ENCODE measurements around the gene RBFOX2. TPM values are rescaled to one million over a fixed set of nuclear protein-coding genes. Genes with fewer than 3 reads are reported as not detected.

Gene RBFOX2
- total RNA-seq, 4 donors from 2014 or later, result 103 to 139 (median 108) TPM

GRCh38 chr22:35872451-35872850, 156.2 kb downstream of the RBFOX2 start:
- no peak for TF ChIP-seq CTCF (IDR thresholded peaks at IDR 0.05)
- TF ChIP-seq POLR2A (IDR thresholded peaks at IDR 0.05), result no peak
- Histone ChIP-seq H3K4me1 (peaks cover 16 to 27% of the 10 kb centered on the region in 2 donors), H3K9me3 (no peaks in the 10 kb centered on the region), H3K27ac (no peak overlapping the region), H3K36me3 (no peaks in the 10 kb centered on the region), H3K27me3 (no peaks in the 10 kb centered on the region), H3K4me3 (replicated peaks in 1 of 3) (no peak overlapping the region)
- no peak for DNase-seq
- intact Hi-C loops (cut with DNase I), result no loop called here
- 91 to 94% methylated on average over 13 of the region's 13 CpGs for WGBS, 2 donors

- H3K4me3 ChIP-seq (replicated peaks in 1 of 3), result no peak overlapping the region
- DNase-seq, result no peak
- no peak overlapping the region for H3K27ac ChIP-seq
- H3K27me3 ChIP-seq, result no peaks in the 10 kb centered on the region
- peaks cover 16 to 27% of the 10 kb centered on the region in 2 donors for H3K4me1 ChIP-seq
- no peaks in the 10 kb centered on the region for H3K36me3 ChIP-seq
- no peaks in the 10 kb centered on the region for H3K9me3 ChIP-seq
- WGBS, 2 donors, result 87% methylated on average over 3 of the region's 3 CpGs
- intact Hi-C loops (cut with DNase I), result no loop called here
- TF ChIP-seq CTCF (IDR thresholded peaks at IDR 0.05) (no peak), POLR2A (IDR thresholded peaks at IDR 0.05) (no peak)
Observed at GRCh38 chr22:35870517-35871293, 157.9 kb downstream of the RBFOX2 start.

- 90 to 96% methylated on average over 5 of the region's 5 CpGs for WGBS, 2 donors
- H3K27me3 ChIP-seq, result no peaks in the 10 kb centered on the region
- H3K36me3 ChIP-seq, result no peaks in the 10 kb centered on the region
- H3K9me3 ChIP-seq, result no peaks in the 10 kb centered on the region
- TF ChIP-seq CTCF (IDR thresholded peaks at IDR 0.05), result no peak
- TF ChIP-seq POLR2A (IDR thresholded peaks at IDR 0.05), result no peak
- no peak for DNase-seq
- no peak overlapping the region for H3K27ac ChIP-seq
- H3K4me1 ChIP-seq, result peaks cover 16 to 27% of the 10 kb centered on the region in 2 donors
- no peak overlapping the region for H3K4me3 ChIP-seq (replicated peaks in 1 of 3)
- intact Hi-C loops (cut with DNase I), result no loop called here
Observed at GRCh38 chr22:35868938-35869337, 159.7 kb downstream of the RBFOX2 start.

- 69 to 71% methylated on average over 3 of the region's 3 CpGs for WGBS, 2 donors
- Histone ChIP-seq H3K27me3 (no peaks in the 10 kb centered on the region), H3K36me3 (no peaks in the 10 kb centered on the region), H3K4me1 (peaks cover 16 to 27% of the 10 kb centered on the region in 2 donors), H3K4me3 (replicated peaks in 1 of 3) (no peak overlapping the region), H3K9me3 (no peaks in the 10 kb centered on the region), H3K27ac (peak overlapping the region in 1 of 3 donors; percentile 20)
- intact Hi-C loops (cut with DNase I), result no loop called here
- TF ChIP-seq POLR2A (IDR thresholded peaks at IDR 0.05) (no peak), CTCF (IDR thresholded peaks at IDR 0.05) (no peak)
- peak; percentile 37 to 38 for DNase-seq
Observed at GRCh38 chr22:35866651-35867050, 162.0 kb downstream of the RBFOX2 start.

- peaks cover 4 to 11% of the 10 kb centered on the region in 2 donors for H3K4me1 ChIP-seq
Observed at GRCh38 chr22:35864545-35865165, 164.0 kb downstream of the RBFOX2 start.

More at GRCh38 chr22:35864545-35865165, 164.0 kb downstream of the RBFOX2 start:
- intact Hi-C loops (cut with DNase I), result no loop called here
- Histone ChIP-seq H3K4me3 (replicated peaks in 1 of 3) (no peak overlapping the region), H3K27me3 (no peaks in the 10 kb centered on the region), H3K9me3 (no peaks in the 10 kb centered on the region), H3K36me3 (no peaks in the 10 kb centered on the region), H3K27ac (no peak overlapping the region)
- TF ChIP-seq POLR2A (IDR thresholded peaks at IDR 0.05), result no peak
- no peak for DNase-seq
